NCI-H1436 treated with DMSO at 0.1 percent for 48 hours (cell line): Measurements from ENCODE around the gene AJM1.
"Not testable (repeated sequence)": the region's sequence is repeated elsewhere in the genome, so short reads cannot be mapped to it uniquely, and the experiment has no call there.

Source experiments
- DNase-seq: peaks from one replicate; lab custom pipeline; 2025; lab: John Stamatoyannopoulos, UW

The AJM1 gene

DNA sequence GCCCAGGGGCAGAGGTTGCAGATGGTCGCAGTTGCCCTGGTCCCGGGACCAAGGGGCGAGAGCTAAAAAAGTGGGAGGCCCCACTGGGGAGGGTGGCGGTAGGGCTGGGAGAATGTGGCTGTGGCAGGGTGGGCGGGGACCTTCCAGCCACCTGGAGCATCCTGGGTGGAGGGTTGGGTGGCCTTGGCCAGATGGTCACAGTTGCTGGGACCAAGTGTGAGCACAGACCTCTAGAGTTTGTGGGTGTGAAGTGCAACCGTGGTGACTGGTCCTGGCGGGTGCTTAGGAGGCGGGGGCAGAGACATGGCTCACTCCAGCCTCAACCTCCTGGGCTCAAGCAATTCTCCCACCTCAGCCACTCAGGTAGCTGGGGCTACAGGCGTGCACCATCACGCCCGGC, 38.4 kb downstream of the AJM1 start:
- no peak for DNase-seq

DNA sequence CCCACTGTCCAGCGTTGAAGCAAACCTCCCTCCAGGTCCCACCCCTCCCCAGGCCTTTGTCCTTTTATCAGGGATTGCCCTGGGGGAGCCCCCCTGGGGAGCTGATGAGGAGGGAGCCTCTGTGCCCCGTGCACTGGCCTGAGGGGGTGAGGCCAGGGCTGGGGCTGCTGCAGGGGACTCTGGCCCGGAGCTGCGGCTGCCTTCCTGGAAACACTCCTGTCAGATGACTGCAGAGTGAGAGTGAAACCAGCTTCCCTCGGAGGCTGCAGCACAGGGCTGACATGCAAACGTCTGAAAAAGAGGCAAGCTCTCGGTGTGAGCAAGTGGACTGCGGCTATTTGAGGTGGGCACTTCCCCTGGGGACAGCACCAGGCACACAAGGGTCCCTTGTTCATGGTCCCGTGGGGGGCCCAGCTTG, 39.4 kb downstream of the AJM1 start:
- no peak for DNase-seq

DNA sequence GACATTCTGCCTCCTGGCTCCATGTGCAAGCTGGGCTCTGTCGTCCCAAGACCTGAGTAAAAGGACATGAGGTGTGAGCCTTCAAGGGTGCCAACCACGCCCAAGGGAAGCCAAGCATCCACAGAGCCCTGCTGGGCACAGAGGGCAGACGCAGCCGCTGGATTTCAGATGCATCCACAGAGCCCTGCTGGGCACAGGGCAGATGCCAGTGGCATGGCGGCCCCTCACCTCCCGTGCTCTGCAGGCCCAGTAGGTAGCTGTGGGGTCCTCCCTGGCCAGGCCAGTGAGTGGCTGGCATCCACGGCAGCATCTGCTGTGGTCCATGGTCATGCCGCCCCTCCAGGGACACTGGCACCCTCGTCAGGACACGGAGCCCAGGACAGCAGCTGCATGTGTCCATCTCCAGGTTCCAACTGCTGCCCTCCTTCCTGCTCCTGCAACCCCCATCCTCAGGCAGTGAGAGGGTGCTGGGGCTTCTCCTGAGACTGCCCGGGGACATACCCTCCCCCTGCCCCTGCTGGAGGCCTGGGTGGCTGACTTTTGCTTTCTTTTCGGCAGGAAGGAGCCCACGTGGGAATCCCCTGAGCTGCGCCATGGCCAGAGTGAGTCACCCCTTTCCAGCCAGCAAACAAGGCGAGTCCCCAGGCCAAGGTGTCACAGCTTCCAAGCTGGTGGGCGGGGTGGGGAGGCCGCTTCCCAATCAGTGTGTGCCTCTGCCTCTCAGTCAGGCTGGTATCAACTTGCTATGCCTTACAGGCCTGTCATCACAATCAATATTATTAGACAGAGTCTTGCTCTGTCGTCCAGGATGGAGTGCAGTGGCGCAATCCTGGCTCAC, 40.0 kb downstream of the AJM1 start:
- no peak for DNase-seq

DNA sequence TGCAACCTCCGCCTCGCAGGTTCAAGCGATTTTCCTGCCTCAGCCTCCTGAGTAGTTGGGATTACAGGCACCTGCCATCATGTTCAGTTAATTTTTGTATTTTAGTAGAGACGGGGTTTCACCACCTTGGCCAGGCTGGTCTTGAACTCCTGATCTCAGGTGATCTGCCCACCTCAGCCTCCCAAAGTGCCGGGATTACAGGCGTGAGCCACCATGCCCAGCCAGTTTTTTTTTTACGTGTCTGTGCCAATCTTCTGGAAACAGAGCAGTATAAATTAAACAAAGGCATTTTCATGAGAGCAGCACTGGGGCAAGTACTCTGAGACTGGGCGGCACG, 40.6 kb downstream of the AJM1 start:
- not testable (repeated sequence) for DNase-seq

DNA sequence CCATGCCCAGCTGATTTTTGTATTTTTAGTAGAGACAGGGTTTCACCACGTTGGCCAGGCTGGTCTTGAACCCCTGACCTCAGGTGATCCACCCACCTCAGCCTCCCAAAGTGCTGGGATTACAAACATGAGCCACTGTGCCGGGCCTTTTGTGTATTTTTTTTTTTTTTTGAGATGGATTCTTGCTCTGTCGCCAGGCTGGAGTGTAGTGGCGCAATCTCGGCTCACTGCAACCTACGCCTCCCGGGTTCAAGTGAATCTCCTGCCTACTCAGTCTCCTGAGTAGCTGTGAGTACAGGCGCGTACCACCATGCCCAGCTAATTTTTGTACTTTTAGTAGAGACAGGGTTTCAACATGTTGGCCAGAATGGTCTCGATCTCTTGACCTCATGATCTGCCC, 41.4 kb downstream of the AJM1 start:
- DNase-seq: not testable (repeated sequence)

GRCh38 chr9:136885950-136886578, 43.8 kb downstream of the AJM1 start, which contains the start of gene TRAF2:
Gene TRAF2, plus strand, starts transcription at chr9:136886516. Its CDS starts 12,225 bp downstream, at chr9:136898741.
- peak; percentile 83 for DNase-seq

- no peak for DNase-seq
Measured at GRCh38 chr9:136886610-136887597, 44.6 kb downstream of the AJM1 start.

GRCh38 chr9:136888454-136888853, 46.2 kb downstream of the AJM1 start:
- DNase-seq: no peak

DNA sequence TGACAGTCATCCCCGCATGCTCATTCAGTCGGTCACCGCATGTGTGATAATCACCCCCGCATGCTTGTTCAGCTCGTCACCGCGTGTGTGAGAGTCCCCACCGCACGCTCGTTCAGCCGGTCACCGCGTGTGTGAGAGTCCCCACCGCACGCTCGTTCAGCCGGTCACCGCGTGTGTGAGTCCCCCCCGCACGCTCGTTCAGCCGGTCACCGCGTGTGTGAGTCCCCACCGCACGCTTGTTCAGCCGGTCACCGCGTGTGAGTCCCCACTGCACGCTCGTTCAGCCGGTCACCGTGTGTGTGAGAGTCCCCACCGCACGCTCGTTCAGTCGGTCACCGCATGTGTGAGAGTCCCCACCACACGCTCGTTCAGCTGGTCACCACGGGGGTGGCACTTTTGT, 47.6 kb downstream of the AJM1 start:
- DNase-seq: no peak

DNA sequence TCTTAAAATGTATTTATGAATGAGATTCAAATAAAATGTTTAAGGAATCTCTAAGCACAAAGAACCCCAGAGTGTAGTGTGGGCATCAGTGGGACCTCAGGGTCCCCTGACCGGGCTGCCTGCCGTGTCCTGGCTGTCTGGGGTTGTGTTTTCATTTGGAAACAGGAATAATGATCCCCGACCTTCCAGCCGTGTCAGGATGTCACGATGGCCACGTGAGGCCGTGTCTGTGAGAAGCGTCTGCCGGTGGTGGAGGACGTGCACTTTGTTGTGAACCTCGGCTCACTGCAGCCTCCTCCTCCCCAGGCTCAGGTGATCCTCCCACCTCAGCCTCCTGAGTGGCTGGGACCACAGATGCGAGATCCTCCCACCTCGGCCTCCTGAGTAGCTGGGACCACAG, 48.4 kb downstream of the AJM1 start:
- DNase-seq: no peak
